ENCODE measurements around the gene BHLHE40. TPM values are rescaled to one million over a fixed set of nuclear protein-coding genes. Genes with fewer than 3 reads are reported as not detected.

Gene BHLHE40
- total RNA-seq, 1 donor: 22.9 TPM

DNA sequence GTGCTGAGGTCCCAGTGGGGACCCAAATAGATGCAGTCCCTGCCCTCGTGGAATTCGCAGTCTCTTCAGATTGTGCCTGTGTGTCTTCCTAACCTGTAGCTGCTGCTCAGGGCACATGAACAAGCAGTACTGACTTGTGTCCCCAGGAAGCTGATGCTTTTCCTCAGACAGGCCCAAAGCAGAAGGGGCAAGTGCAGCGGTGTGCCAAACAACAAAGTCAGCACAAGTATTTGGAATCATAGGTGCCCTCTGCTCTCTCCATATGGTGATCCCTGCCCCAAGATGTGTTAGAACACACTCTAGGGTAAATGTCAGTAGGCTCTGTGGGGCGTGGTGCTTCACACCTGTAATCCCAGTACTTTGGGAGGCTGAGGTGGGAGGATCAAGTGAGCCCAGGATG, 21.9 kb downstream of the BHLHE40 start:
- no peak for DNase-seq (ENCODE audit: low read depth)
- TF ChIP-seq, protein P1, sequence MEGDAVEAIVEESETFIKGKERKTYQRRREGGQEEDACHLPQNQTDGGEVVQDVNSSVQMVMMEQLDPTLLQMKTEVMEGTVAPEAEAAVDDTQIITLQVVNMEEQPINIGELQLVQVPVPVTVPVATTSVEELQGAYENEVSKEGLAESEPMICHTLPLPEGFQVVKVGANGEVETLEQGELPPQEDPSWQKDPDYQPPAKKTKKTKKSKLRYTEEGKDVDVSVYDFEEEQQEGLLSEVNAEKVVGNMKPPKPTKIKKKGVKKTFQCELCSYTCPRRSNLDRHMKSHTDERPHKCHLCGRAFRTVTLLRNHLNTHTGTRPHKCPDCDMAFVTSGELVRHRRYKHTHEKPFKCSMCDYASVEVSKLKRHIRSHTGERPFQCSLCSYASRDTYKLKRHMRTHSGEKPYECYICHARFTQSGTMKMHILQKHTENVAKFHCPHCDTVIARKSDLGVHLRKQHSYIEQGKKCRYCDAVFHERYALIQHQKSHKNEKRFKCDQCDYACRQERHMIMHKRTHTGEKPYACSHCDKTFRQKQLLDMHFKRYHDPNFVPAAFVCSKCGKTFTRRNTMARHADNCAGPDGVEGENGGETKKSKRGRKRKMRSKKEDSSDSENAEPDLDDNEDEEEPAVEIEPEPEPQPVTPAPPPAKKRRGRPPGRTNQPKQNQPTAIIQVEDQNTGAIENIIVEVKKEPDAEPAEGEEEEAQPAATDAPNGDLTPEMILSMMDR (IDR thresholded peaks at IDR 0.05; ENCODE audit: insufficient read depth, low read length): no peak

DNA sequence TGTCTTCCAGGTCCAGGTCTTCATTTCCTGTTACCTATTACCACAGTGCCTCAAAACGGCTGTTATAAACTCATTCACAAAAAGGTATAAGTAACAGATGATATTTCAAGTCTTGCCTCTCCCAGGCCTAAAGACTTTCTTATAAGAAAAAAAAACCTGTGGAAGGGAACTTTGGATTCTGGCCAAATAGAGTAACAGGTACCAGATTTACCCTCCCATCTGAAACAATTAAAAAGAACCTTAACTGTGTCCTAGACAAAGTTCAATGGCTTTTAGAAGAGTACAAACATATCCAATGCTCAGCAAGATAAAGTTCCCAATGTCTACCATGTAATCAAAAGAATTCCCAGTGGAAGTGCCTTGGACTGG, 22.6 kb downstream of the BHLHE40 start:
- H3K4me3 ChIP-seq (ENCODE audit: low read depth, low read length): no peak overlapping the region
- TF ChIP-seq, protein P1 (IDR thresholded peaks at IDR 0.05; ENCODE audit: insufficient read depth, low read length): no peak
- DNase-seq (ENCODE audit: low read depth): no peak

More for the DNA sequence above, 21.9 kb downstream of the BHLHE40 start:
- H3K4me3 ChIP-seq (ENCODE audit: low read depth, low read length): no peak overlapping the region

DNA sequence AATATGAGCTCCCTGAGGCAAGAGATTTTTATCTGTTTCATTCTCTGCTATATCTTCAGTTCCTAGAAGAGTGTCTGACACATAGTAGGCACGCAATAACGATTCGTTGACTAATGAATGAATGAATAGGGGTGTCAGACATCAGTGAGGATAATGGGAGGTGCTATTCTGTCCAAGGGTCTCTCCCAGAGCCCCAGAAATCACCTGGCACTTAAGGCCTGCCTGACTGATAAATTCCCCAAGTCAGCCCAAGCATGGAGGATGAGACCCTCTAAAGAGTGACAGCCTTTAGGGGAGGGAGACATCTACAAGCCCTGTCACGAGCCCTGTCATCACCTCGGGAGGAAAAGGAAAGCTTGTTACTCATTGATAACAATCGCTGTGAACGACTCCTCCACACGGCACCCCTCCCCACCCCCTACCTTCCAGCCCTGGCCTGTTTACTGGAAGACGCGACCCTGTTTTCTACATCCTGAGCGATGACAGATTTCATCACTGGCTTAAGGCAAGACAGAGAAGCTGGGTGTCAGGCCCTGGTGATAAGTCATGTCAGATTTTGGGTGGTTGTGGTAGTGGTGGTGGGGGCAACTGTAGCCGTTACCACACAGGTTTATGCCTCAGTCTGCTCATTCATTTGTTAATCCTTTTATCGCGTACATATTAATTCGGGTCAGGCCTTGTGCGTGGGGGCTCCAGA, 23.1 kb downstream of the BHLHE40 start:
- no peak for DNase-seq (ENCODE audit: low read depth)
- TF ChIP-seq, protein P1 (IDR thresholded peaks at IDR 0.05; ENCODE audit: insufficient read depth, low read length): no peak
- no peak overlapping the region for H3K4me3 ChIP-seq (ENCODE audit: low read depth, low read length)

DNA sequence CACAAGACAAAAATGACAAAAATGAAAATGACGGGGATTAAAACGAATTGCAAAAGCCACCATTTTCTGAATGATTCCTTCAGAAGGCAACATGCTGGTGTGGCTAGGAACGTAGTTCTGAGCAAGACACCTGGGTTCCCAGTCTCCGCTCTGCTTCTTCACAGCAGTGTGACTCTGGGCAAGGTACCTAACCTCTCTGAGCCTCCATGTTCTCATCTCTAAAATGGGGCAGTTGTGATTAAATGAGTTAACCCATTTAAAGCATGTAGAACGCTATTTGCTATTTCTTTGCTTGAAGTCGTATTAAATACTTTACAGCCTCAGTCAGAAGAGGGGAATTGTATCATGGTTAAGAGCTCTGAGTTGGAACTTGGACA, 23.6 kb downstream of the BHLHE40 start:
- TF ChIP-seq, protein P1 (IDR thresholded peaks at IDR 0.05; ENCODE audit: insufficient read depth, low read length): no peak
- no peak for DNase-seq (ENCODE audit: low read depth)
- no peak overlapping the region for H3K4me3 ChIP-seq (ENCODE audit: low read depth, low read length)

DNA sequence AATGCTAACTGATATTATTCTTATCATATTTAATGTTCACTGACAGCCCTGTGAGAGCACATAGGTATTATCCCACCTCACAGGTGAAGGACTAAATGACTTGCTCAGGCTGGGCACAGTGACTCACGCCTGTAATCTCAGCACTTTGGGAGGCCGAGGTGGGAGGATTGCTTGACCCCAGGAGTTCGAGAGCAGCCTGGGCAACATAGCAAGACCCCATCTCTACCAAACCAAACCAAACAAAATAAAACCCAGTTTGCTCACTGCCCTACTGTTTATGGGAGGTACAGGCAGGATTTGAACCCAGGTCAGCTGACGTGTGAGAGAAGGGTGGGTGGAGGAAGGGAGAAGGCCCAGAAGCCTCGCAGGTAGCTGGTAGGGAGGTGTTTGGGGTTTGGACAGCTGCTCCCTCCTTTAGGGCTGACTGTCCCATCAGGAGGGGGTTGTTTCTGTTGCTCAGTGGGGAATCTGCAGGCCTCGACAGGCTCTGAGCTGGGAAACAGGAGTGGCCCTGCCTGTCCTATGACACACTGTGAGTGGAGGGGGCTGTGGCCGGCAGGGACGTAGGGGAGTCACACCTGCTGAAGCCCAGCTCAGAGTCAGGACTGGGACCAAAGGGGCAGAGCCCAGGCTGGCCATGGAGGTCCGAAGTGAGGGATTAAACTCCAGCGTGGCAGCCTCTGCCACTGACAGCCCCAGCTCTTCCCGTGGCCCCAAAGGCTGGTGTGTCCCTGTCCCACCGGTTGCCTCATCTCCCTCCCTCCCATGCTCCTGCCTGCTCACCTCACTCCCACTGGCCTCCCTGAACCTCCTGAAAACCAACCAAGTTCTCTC, 25.3 kb downstream of the BHLHE40 start:
- H3K4me3 ChIP-seq (ENCODE audit: low read depth, low read length): no peak overlapping the region
- TF ChIP-seq, protein P1 (IDR thresholded peaks at IDR 0.05; ENCODE audit: insufficient read depth, low read length): no peak
- no peak for DNase-seq (ENCODE audit: low read depth)

DNA sequence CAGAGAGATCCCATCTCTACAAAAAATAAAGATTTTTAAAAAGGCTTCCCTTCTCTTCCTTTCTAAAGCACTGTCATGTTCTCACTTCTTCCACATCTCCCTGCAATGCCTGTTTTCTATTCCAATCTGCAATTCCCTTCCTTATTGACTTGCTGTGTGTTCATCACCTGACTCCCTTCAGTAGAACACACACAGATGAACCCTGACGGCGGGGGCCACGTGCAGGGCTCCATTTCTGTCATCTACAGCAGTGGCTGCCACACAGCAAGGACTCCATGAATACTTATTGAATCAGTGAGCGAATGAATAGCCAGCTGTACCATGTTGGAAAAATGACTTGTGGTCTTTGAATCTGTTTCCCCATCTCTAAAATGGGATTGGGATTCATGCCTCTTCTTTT, 26.1 kb downstream of the BHLHE40 start:
- no peak overlapping the region for H3K4me3 ChIP-seq (ENCODE audit: low read depth, low read length)
- TF ChIP-seq, protein P1 (IDR thresholded peaks at IDR 0.05; ENCODE audit: insufficient read depth, low read length): no peak
- no peak for DNase-seq (ENCODE audit: low read depth)
